ENCODE results near the gene FOXO6. TPM values are rescaled to one million over a fixed set of nuclear protein-coding genes. Genes with fewer than 3 reads are reported as not detected.
A peak's percentile ranks its signal among the peaks of the same experiment; 100 is the strongest.

The FOXO6 gene
- total RNA-seq, result 0.31 TPM

GRCh38 chr1:41360786-41361494, at the start of gene FOXO6:
Gene FOXO6, plus strand, starts transcription at chr1:41361434.
- Histone ChIP-seq H3K4me3 (ENCODE audit: low read length) (peak within 1 kb of the TSS; percentile 40), H3K27me3 (ENCODE audit: insufficient read depth, low read length) (peaks cover 18% of the 10 kb centered on the region), H3K9me3 (ENCODE audit: low read depth, low read length) (no peaks in the 10 kb centered on the region)

GRCh38 chr1:41312991-41313645, 48.1 kb upstream of the FOXO6 start:
- no peaks in the 10 kb centered on the region for H3K9me3 ChIP-seq (ENCODE audit: low read depth, low read length)
- no peak overlapping the region for H3K4me3 ChIP-seq (ENCODE audit: low read length)
- no peaks in the 10 kb centered on the region for H3K4me1 ChIP-seq (ENCODE audit: insufficient read depth, low read length)
- H3K27me3 ChIP-seq (ENCODE audit: insufficient read depth, low read length), result no peaks in the 10 kb centered on the region

More at GRCh38 chr1:41360786-41361494, at the start of gene FOXO6:
- peaks cover 26% of the 10 kb centered on the region for H3K4me1 ChIP-seq (ENCODE audit: insufficient read depth, low read length)

- Histone ChIP-seq H3K27me3 (ENCODE audit: insufficient read depth, low read length) (no peaks in the 10 kb centered on the region), H3K4me3 (ENCODE audit: low read length) (no peak overlapping the region), H3K4me1 (ENCODE audit: insufficient read depth, low read length) (no peaks in the 10 kb centered on the region), H3K9me3 (ENCODE audit: low read depth, low read length) (no peaks in the 10 kb centered on the region)
Observed at GRCh38 chr1:41313661-41314131, 47.5 kb upstream of the FOXO6 start.

- Histone ChIP-seq H3K27me3 (ENCODE audit: insufficient read depth, low read length) (no peaks in the 10 kb centered on the region), H3K4me1 (ENCODE audit: insufficient read depth, low read length) (no peaks in the 10 kb centered on the region), H3K9me3 (ENCODE audit: low read depth, low read length) (no peaks in the 10 kb centered on the region), H3K4me3 (ENCODE audit: low read length) (no peak overlapping the region)
Observed at GRCh38 chr1:41314376-41315145, 46.7 kb upstream of the FOXO6 start.

GRCh38 chr1:41315146-41315822, 46.0 kb upstream of the FOXO6 start:
- no peaks in the 10 kb centered on the region for H3K4me1 ChIP-seq (ENCODE audit: insufficient read depth, low read length)
- no peak overlapping the region for H3K4me3 ChIP-seq (ENCODE audit: low read length)
- H3K27me3 ChIP-seq (ENCODE audit: insufficient read depth, low read length), result no peaks in the 10 kb centered on the region
- no peaks in the 10 kb centered on the region for H3K9me3 ChIP-seq (ENCODE audit: low read depth, low read length)

GRCh38 chr1:41315871-41316270, 45.4 kb upstream of the FOXO6 start:
- Histone ChIP-seq H3K4me1 (ENCODE audit: insufficient read depth, low read length) (no peaks in the 10 kb centered on the region), H3K9me3 (ENCODE audit: low read depth, low read length) (no peaks in the 10 kb centered on the region), H3K4me3 (ENCODE audit: low read length) (no peak overlapping the region), H3K27me3 (ENCODE audit: insufficient read depth, low read length) (no peaks in the 10 kb centered on the region)

- Histone ChIP-seq H3K4me1 (ENCODE audit: insufficient read depth, low read length) (no peaks in the 10 kb centered on the region), H3K4me3 (ENCODE audit: low read length) (no peak overlapping the region), H3K9me3 (ENCODE audit: low read depth, low read length) (no peaks in the 10 kb centered on the region), H3K27me3 (ENCODE audit: insufficient read depth, low read length) (no peaks in the 10 kb centered on the region)
Observed at GRCh38 chr1:41317361-41317760, 43.9 kb upstream of the FOXO6 start.

- Histone ChIP-seq H3K27me3 (ENCODE audit: insufficient read depth, low read length) (no peaks in the 10 kb centered on the region), H3K4me3 (ENCODE audit: low read length) (no peak overlapping the region), H3K9me3 (ENCODE audit: low read depth, low read length) (no peaks in the 10 kb centered on the region)
Observed at GRCh38 chr1:41318135-41318534, 43.1 kb upstream of the FOXO6 start.

GRCh38 chr1:41319106-41319755, 42.0 kb upstream of the FOXO6 start:
- Histone ChIP-seq H3K4me1 (ENCODE audit: insufficient read depth, low read length) (no peaks in the 10 kb centered on the region), H3K27me3 (ENCODE audit: insufficient read depth, low read length) (no peaks in the 10 kb centered on the region), H3K9me3 (ENCODE audit: low read depth, low read length) (no peaks in the 10 kb centered on the region), H3K4me3 (ENCODE audit: low read length) (no peak overlapping the region)

More at GRCh38 chr1:41318135-41318534, 43.1 kb upstream of the FOXO6 start:
- H3K4me1 ChIP-seq (ENCODE audit: insufficient read depth, low read length), result no peaks in the 10 kb centered on the region

- no peaks in the 10 kb centered on the region for H3K4me1 ChIP-seq (ENCODE audit: insufficient read depth, low read length)
- no peaks in the 10 kb centered on the region for H3K27me3 ChIP-seq (ENCODE audit: insufficient read depth, low read length)
- H3K4me3 ChIP-seq (ENCODE audit: low read length), result no peak overlapping the region
- no peaks in the 10 kb centered on the region for H3K9me3 ChIP-seq (ENCODE audit: low read depth, low read length)
Observed at GRCh38 chr1:41319807-41320711, 41.2 kb upstream of the FOXO6 start.

GRCh38 chr1:41320895-41321676, 40.1 kb upstream of the FOXO6 start:
- no peaks in the 10 kb centered on the region for H3K9me3 ChIP-seq (ENCODE audit: low read depth, low read length)
- no peak overlapping the region for H3K4me3 ChIP-seq (ENCODE audit: low read length)

GRCh38 chr1:41322101-41322661, 39.1 kb upstream of the FOXO6 start:
- Histone ChIP-seq H3K4me1 (ENCODE audit: insufficient read depth, low read length) (no peaks in the 10 kb centered on the region), H3K27me3 (ENCODE audit: insufficient read depth, low read length) (no peaks in the 10 kb centered on the region), H3K9me3 (ENCODE audit: low read depth, low read length) (no peaks in the 10 kb centered on the region), H3K4me3 (ENCODE audit: low read length) (no peak overlapping the region)

More at GRCh38 chr1:41320895-41321676, 40.1 kb upstream of the FOXO6 start:
- Histone ChIP-seq H3K27me3 (ENCODE audit: insufficient read depth, low read length) (no peaks in the 10 kb centered on the region), H3K4me1 (ENCODE audit: insufficient read depth, low read length) (no peaks in the 10 kb centered on the region)

- no peaks in the 10 kb centered on the region for H3K27me3 ChIP-seq (ENCODE audit: insufficient read depth, low read length)
- H3K4me1 ChIP-seq (ENCODE audit: insufficient read depth, low read length), result no peaks in the 10 kb centered on the region
- H3K9me3 ChIP-seq (ENCODE audit: low read depth, low read length), result no peaks in the 10 kb centered on the region
- H3K4me3 ChIP-seq (ENCODE audit: low read length), result no peak overlapping the region
Observed at GRCh38 chr1:41322835-41323234, 38.4 kb upstream of the FOXO6 start.

Measured in mononuclear cell (primary cell).